Stimulated activated CD8-positive, alpha-beta memory T cell treated with anti-CD3 and anti-CD28 coated beads, Interleukin-12 subunit alpha, Interleukin-12 subunit beta, amount 100 ng/mL, for 24 hours (primary cell): ENCODE results near the gene PPP1R1A.

Source experiments
- DNase-seq: peaks from one replicate; pipeline ENCODE4 v3.0.0-alpha.2; 2020; ENCODE audit errors: extremely low read depth

Gene PPP1R1A

GRCh38 chr12:54535474-54535873 is 53.0 kb downstream of the PPP1R1A start:
- no peak for DNase-seq

- no peak for DNase-seq
Observed at GRCh38 chr12:54529581-54529980, 58.9 kb downstream of the PPP1R1A start.
